ENCODE data around the gene SSB. TPM values are rescaled to one million over a fixed set of nuclear protein-coding genes. Genes with fewer than 3 reads are reported as not detected.
A peak's percentile ranks its signal among the peaks of the same experiment; 100 is the strongest.

SSB gene
- polyA plus RNA-seq (164 and 214 TPM in 2 replicates), polyA minus RNA-seq (116 and 122 TPM in 2 replicates)

- Histone ChIP-seq H3K4me3 (ENCODE audit: low read length) (peak within 1 kb of the TSS; percentile 67), H3F3A (ENCODE audit: insufficient read depth, low read length, poor library complexity, severe bottlenecking) (no peaks in the 10 kb centered on the region), H3K9ac (ENCODE audit: low read length) (peak within 1 kb of the TSS; percentile 72), H3K9me3 (ENCODE audit: low read length) (no peaks in the 10 kb centered on the region), H3K27ac (ENCODE audit: low read length) (peak within 1 kb of the TSS; percentile 67), H3K4me2 (ENCODE audit: low read length) (peak within 1 kb of the TSS; percentile 85), H3K36me3 (ENCODE audit: insufficient read depth, low read length) (no peaks in the 10 kb centered on the region), H3K79me2 (replicated peaks; ENCODE audit: insufficient read depth, low read length) (peaks cover 32% of the 10 kb centered on the region), H4K20me1 (ENCODE audit: insufficient read depth) (no peaks in the 10 kb centered on the region), H3K27me3 (ENCODE audit: insufficient read depth, low read depth, low read length) (no peaks in the 10 kb centered on the region), H3K9me2 (ENCODE audit: insufficient read depth, low read length) (no peaks in the 10 kb centered on the region), H2AFZ (ENCODE audit: low read depth, low read length) (peak within 1 kb of the TSS; percentile 34)
- TF ChIP-seq EP300 (conservative IDR thresholded peaks at IDR 0.05; ENCODE audit: poor library complexity, severe bottlenecking) (no peak), SMC3 (conservative IDR thresholded peaks at IDR 0.05; ENCODE audit: poor library complexity) (peak; percentile 41), TAF1 (IDR thresholded peaks at IDR 0.05; ENCODE audit: low read depth) (no peak), CTCF (IDR thresholded peaks at IDR 0.05; ENCODE audit: poor library complexity, severe bottlenecking) (no peak), RAD21 (conservative IDR thresholded peaks at IDR 0.05) (peak; percentile 36), MXI1 (conservative IDR thresholded peaks at IDR 0.05; ENCODE audit: poor library complexity, severe bottlenecking) (peak; percentile 97), EZH2 (IDR thresholded peaks at IDR 0.05; ENCODE audit: borderline replicate concordance, insufficient read depth, low read length, poor library complexity, severe bottlenecking) (no peak), POLR2AphosphoS5 (IDR thresholded peaks at IDR 0.05) (peak; percentile 86)
- TF ChIP-seq, protein P1, sequence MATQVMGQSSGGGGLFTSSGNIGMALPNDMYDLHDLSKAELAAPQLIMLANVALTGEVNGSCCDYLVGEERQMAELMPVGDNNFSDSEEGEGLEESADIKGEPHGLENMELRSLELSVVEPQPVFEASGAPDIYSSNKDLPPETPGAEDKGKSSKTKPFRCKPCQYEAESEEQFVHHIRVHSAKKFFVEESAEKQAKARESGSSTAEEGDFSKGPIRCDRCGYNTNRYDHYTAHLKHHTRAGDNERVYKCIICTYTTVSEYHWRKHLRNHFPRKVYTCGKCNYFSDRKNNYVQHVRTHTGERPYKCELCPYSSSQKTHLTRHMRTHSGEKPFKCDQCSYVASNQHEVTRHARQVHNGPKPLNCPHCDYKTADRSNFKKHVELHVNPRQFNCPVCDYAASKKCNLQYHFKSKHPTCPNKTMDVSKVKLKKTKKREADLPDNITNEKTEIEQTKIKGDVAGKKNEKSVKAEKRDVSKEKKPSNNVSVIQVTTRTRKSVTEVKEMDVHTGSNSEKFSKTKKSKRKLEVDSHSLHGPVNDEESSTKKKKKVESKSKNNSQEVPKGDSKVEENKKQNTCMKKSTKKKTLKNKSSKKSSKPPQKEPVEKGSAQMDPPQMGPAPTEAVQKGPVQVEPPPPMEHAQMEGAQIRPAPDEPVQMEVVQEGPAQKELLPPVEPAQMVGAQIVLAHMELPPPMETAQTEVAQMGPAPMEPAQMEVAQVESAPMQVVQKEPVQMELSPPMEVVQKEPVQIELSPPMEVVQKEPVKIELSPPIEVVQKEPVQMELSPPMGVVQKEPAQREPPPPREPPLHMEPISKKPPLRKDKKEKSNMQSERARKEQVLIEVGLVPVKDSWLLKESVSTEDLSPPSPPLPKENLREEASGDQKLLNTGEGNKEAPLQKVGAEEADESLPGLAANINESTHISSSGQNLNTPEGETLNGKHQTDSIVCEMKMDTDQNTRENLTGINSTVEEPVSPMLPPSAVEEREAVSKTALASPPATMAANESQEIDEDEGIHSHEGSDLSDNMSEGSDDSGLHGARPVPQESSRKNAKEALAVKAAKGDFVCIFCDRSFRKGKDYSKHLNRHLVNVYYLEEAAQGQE (IDR thresholded peaks at IDR 0.05; ENCODE audit: borderline replicate concordance): no peak
These were observed at the start of gene SSB for GRCh38 chr2:169798718-169799592. SSB (plus strand) TSS chr2:169798871; CDS start chr2:169800961, 2,090 bp downstream.

- peaks cover 7% of the 10 kb centered on the region for H3K79me2 ChIP-seq (replicated peaks; ENCODE audit: insufficient read depth, low read length)
- no peaks in the 10 kb centered on the region for H3K27me3 ChIP-seq (ENCODE audit: insufficient read depth, low read depth, low read length)
- H3F3A ChIP-seq (ENCODE audit: insufficient read depth, low read length, poor library complexity, severe bottlenecking): no peaks in the 10 kb centered on the region
- H2AFZ ChIP-seq (ENCODE audit: low read depth, low read length): no peak overlapping the region
- no peaks in the 10 kb centered on the region for H3K9me3 ChIP-seq (ENCODE audit: low read length)
- H3K27ac ChIP-seq (ENCODE audit: low read length): no peak overlapping the region
- H3K36me3 ChIP-seq (ENCODE audit: insufficient read depth, low read length): peaks cover 7% of the 10 kb centered on the region
- no peak overlapping the region for H3K4me3 ChIP-seq (ENCODE audit: low read length)
- no peaks in the 10 kb centered on the region for H4K20me1 ChIP-seq (ENCODE audit: insufficient read depth)
- H3K4me2 ChIP-seq (ENCODE audit: low read length): no peak overlapping the region
- TF ChIP-seq EP300 (conservative IDR thresholded peaks at IDR 0.05; ENCODE audit: poor library complexity, severe bottlenecking) (no peak), CTCF (IDR thresholded peaks at IDR 0.05; ENCODE audit: poor library complexity, severe bottlenecking) (no peak), EZH2 (IDR thresholded peaks at IDR 0.05; ENCODE audit: borderline replicate concordance, insufficient read depth, low read length, poor library complexity, severe bottlenecking) (no peak), TAF1 (IDR thresholded peaks at IDR 0.05; ENCODE audit: low read depth) (no peak), RAD21 (conservative IDR thresholded peaks at IDR 0.05) (no peak), MXI1 (conservative IDR thresholded peaks at IDR 0.05; ENCODE audit: poor library complexity, severe bottlenecking) (no peak), SMC3 (conservative IDR thresholded peaks at IDR 0.05; ENCODE audit: poor library complexity) (no peak)
- TF ChIP-seq, protein P1 (IDR thresholded peaks at IDR 0.05; ENCODE audit: borderline replicate concordance): no peak
- H3K9ac ChIP-seq (ENCODE audit: low read length): no peak overlapping the region
- H3K9me2 ChIP-seq (ENCODE audit: insufficient read depth, low read length): no peaks in the 10 kb centered on the region
These were observed 45.9 kb upstream of the SSB start for GRCh38 chr2:169752752-169753151.

All from neural cell (in vitro differentiated cells).